ENCODE data around the gene BLOC1S4.
"Not testable (repeated sequence)": the region's sequence is repeated elsewhere in the genome, so short reads cannot be mapped to it uniquely, and the experiment has no call there.

The BLOC1S4 gene

GRCh38 chr4:6746721-6747293 lies 30.8 kb downstream of the BLOC1S4 start:
- no peak for DNase-seq

GRCh38 chr4:6747294-6748051 lies 31.5 kb downstream of the BLOC1S4 start:
- no peak for DNase-seq

DNA sequence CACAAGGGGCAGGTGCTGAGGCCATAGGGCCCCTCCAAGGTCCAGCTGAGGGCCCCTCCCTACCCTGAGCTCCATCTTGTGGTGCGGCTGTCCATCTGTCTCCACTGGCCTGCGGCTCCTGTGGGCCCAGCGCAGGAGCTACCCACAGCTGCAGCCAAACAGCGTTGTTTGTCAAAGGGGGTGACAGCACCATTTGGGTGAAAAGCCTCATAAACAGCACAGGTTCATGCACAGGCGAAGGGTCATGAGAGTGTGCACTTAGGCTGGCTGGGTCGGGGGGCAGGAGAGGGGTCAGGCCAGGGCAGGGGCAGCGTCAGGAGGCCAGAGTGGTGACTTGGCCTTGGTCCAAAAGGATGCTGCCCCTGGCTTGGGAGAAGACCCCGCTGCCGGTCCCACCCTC lies 32.3 kb downstream of the BLOC1S4 start:
- no peak for DNase-seq

GRCh38 chr4:6749340-6750171 lies 33.6 kb downstream of the BLOC1S4 start:
- DNase-seq: no peak

DNA sequence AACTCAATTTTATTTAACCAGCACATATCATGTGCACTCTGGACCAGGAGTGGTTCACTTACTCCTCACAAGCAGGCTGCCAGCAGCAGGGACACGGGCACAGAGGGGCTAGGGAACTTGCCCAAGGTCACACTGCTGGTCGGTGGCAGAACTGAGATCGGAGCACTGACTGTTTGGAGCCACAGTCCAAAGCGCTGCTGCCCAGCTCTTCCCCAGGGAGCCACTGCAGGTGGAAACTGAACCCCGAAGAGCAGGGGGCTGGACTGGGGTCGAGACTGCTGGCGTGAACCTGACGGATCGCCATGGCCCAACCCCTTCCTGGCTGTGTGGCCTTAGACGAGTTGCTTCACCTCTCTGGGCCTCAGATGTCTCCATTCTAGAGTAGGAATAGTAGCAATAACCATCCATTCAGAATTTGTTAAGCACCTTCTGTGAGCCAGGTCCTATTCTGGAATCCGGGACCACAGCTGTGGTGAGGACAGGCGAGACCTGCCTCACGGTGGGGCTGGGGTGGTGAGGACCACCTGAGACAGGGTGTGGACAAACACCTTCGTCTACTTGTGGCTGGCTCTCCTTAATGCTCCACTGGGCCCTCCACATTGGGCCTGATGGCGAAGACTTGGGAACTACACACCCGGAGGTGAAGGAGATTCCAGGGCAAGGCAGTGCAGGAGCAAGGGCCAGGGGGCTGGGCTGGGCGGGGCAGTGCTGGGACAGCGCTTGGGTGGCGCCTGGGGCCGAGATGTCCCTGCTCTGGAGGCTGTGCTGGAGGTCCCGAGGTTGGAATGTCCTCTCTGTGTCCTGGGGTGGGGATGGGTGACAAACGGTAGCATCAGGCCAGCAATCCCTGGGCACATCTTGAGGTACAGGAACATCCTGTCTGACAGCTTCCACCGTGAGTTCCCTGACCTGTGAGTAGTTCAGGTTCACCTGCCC lies 34.6 kb downstream of the BLOC1S4 start:
- DNase-seq: no peak

GRCh38 chr4:6751611-6752485 lies 35.9 kb downstream of the BLOC1S4 start:
- no peak for DNase-seq

GRCh38 chr4:6752486-6752829 lies 36.5 kb downstream of the BLOC1S4 start:
- DNase-seq: no peak

- DNase-seq: no peak
Observed at GRCh38 chr4:6753103-6753560, 37.2 kb downstream of the BLOC1S4 start.

GRCh38 chr4:6753891-6754290 lies 37.9 kb downstream of the BLOC1S4 start:
- DNase-seq: no peak

DNA sequence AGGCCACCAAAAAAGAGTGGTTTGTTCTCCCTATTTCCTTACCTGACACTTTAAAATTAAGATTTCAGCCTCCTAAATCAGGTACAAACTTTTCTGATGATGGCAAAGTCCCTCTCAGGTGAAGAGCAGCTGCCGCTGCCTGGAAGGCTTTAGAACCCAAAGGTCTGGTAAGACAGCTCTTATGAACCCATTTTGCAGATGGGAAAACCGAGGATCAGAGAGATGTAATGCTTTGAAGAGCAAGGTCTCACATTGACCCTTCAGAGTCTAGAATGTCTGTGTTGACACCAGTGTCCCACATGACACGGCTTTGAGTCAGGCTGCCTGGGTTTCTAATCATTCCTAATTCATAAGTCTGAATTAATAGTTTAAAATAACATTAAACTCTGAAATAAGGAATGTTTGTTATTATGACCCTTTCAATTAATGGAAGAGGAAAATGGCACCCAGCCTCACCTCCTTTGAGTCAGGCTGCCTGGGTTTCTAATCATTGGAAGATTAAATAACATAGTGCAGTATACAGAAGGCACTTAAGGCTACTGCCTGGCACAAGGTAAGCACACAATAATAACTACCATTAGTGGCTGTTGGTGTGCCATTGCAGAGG lies 38.6 kb downstream of the BLOC1S4 start:
- no peak for DNase-seq

- no peak for DNase-seq
Observed at GRCh38 chr4:6755088-6755753, 39.2 kb downstream of the BLOC1S4 start.

- not testable (repeated sequence) for DNase-seq
Observed at GRCh38 chr4:6756345-6756744, 40.4 kb downstream of the BLOC1S4 start.

DNA sequence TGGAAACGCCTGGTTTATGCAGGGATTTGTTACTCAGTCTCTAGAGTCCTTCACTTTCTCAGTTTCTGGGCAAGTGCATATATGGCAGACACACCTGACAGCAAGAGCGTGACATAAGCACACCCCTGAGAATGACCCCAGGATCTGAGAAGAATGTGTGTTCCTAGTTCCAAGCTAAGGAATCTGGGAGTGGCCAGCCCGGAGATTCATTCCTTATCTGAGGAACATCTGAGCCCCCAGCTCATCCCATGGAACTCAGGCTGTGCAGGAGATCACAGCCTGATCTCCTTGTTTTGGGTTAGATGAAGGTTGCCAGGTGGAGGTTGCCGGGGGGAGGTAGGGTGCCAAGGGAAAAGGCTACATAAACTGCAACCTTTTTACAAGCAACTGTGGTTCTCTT lies 42.8 kb downstream of the BLOC1S4 start:
- no peak for DNase-seq

DNA sequence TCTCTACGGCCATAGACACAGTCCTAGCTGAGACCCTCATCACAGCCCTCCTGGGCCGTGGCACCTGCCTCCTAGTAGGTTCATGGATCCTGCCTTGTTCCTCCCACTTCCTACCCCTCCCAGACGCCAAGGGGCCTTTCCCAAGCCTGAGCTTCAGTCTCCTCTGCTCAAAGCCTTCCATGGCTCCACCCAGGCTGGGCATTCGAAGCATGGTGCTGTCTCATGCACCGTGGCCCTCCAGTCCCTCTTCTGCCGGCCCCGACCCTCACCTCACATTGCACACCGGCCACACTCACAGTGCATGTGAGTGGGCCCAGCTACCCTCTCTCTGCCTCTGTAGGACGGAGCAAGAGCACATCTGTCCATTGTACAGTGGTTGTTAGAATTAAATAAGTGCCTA lies 44.9 kb downstream of the BLOC1S4 start:
- no peak for DNase-seq

- no peak for DNase-seq
Observed at GRCh38 chr4:6761649-6762615, 46.0 kb downstream of the BLOC1S4 start.

DNA sequence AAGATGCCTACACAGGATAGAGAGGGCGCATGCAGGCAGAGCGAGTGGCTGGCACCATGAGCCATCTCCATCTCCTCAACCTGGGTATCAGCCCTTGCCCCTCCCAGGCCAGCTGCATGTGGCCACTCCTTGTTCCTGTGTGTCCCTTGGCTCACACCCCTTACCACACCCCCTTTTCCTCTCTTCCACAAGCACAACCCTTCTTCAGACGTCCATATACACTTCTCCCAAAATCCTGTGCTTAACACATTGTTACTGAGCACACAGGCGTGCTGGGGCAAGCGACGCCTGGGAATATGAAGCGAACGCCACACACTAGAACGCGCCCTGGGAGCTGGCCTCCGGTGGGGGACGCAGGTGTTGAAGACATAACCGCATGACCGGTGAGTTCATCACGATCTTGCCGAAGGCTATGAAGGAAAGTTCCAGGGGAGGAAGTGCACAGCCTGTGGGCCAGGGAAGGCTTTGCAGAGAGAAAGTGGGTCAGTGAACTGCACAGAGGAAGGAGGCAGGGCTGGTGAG lies 47.4 kb downstream of the BLOC1S4 start:
- DNase-seq: no peak

DNA sequence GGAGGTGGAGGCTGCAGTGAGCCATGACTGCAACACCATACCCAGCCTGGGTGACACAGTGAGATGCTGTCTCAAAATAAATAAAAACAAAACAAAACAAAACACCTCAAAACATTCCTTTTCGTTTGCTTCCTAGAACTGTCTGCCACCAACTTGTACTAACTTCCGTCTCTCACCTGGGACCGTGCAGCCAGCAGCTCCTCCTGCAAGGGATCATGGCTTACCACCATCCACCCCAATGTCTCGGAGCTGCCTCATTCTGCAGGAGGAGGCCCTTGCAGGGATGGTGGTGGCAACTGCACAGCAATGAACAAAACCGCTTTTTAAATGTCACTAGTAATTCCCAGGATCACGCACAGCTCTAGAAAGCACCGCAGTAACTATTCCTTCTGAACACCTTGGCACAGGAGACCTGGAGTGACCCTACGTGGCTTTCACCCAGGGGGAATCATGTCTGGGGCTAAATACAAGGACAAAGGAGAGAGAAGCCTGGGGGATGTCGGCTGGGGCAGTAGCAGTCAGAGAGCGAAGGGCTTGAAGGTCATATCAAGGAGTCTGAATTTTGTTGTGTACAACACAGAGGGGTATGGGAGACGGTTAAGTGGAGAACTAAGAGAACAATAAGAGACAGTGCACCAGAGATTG lies 49.1 kb downstream of the BLOC1S4 start:
- no peak for DNase-seq

- no peak for DNase-seq
Observed at GRCh38 chr4:6765703-6766102, 49.7 kb downstream of the BLOC1S4 start.

Measured in CD4-positive, alpha-beta T cell treated with Interleukin-4 for 4 hours (primary cell).